ENCODE results near the gene UBE3B. TPM values are rescaled to one million over a fixed set of nuclear protein-coding genes. Genes with fewer than 3 reads are reported as not detected.

The UBE3B gene
- total RNA-seq, 2 donors from 2014 or later: 32.0 to 39.8 TPM

DNA sequence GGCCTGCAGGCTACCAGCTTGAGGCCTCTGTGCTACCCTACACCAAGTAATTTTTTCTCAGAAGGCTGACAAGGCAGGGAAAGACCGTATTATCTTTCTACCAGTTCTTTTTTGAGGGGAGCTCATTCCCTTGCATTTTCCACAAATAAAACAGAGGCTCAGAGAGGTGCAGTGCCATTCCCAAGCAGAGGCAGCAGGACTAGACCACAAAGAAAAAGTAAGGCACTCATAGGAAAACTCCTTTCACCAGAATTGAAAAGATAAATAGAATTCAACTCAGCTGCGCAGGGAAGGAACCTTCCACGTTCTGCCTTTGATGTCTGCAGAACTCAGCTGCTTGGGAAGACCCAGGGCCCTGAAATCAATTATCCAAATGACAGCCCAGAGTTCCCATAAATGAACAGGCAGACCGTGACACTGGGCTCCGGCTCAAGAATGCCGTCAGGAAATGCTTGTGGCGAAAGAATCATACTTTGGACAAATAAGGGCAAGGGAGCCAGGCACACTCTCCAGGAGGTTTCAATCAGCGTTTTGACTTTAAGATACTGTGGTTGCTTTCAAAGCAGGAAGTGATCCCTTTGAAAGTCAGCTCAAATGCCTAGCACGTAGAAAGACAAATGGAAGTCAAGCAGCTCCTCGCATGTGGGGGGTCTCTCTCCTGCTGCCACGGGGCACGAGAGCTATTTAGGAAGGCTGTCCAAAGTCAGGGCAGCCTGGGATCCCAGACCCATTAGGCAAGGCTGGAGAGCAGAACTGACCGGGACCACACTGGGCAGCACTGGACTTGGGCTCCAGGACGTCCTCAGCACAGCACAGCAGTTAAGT, 14.4 kb upstream of the UBE3B start:
- TF ChIP-seq, protein P1, sequence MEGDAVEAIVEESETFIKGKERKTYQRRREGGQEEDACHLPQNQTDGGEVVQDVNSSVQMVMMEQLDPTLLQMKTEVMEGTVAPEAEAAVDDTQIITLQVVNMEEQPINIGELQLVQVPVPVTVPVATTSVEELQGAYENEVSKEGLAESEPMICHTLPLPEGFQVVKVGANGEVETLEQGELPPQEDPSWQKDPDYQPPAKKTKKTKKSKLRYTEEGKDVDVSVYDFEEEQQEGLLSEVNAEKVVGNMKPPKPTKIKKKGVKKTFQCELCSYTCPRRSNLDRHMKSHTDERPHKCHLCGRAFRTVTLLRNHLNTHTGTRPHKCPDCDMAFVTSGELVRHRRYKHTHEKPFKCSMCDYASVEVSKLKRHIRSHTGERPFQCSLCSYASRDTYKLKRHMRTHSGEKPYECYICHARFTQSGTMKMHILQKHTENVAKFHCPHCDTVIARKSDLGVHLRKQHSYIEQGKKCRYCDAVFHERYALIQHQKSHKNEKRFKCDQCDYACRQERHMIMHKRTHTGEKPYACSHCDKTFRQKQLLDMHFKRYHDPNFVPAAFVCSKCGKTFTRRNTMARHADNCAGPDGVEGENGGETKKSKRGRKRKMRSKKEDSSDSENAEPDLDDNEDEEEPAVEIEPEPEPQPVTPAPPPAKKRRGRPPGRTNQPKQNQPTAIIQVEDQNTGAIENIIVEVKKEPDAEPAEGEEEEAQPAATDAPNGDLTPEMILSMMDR (conservative IDR thresholded peaks at IDR 0.05): no peak
- Mint-ChIP-seq H3K27ac (peak overlapping the region; percentile 67), H3K36me3 (ENCODE audit: low read depth) (peaks cover 35% of the 10 kb centered on the region), H3K4me1 (peaks cover 66% of the 10 kb centered on the region), H3K27me3 (ENCODE audit: insufficient read depth) (no peaks in the 10 kb centered on the region), H3K4me3 (no peak overlapping the region), H3K9me3 (no peaks in the 10 kb centered on the region)
- Histone ChIP-seq H3K4me1 (ENCODE audit: control insufficient read depth, insufficient read depth, low read length) (peaks cover 30% of the 10 kb centered on the region), H3K27me3 (ENCODE audit: control insufficient read depth, insufficient read depth, low read length, poor library complexity, severe bottlenecking) (no peaks in the 10 kb centered on the region), H3K9ac (ENCODE audit: extremely low read depth, low read length, poor library complexity, severe bottlenecking) (no peak overlapping the region), H3K27ac (ENCODE audit: low read depth, low read length) (peak overlapping the region; percentile 97), H3K9me3 (ENCODE audit: control insufficient read depth, low read length) (no peaks in the 10 kb centered on the region), H3K4me3 (ENCODE audit: low read length) (no peak overlapping the region), H3K36me3 (ENCODE audit: control insufficient read depth, insufficient read depth, low read length) (peaks cover 55% of the 10 kb centered on the region)
- peak; percentile 81 for DNase-seq
- WGBS, 2 experiments (ENCODE audit: insufficient coverage in 1 of 2, insufficient read length in 1 of 2): 32 to 46% methylated on average over 10 to 14 of the region's 14 CpGs

DNA sequence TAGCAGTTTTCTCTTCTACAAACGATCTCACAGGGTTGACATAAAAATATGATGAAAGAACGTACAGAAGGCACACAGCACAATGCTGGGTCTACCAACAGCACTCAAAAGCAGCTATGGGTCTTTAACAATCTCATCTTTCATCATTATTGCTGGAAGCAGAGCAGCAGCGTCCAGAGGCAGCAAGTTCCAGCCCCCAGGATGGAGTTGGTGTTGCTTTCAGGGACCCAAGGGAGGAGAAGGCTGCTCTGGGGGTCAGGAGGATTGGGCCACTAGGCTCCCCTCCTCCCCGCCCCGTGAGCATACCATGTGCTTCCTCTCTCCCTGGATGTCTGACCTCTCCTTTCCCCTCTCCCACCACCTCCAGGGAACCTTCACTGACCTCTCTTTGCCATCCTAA, 13.7 kb upstream of the UBE3B start:
- Histone ChIP-seq H3K4me1 (ENCODE audit: control insufficient read depth, insufficient read depth, low read length) (peaks cover 28% of the 10 kb centered on the region), H3K27me3 (ENCODE audit: control insufficient read depth, insufficient read depth, low read length, poor library complexity, severe bottlenecking) (no peaks in the 10 kb centered on the region), H3K9me3 (ENCODE audit: control insufficient read depth, low read length) (no peaks in the 10 kb centered on the region), H3K27ac (ENCODE audit: low read depth, low read length) (peak overlapping the region; percentile 97), H3K9ac (ENCODE audit: extremely low read depth, low read length, poor library complexity, severe bottlenecking) (no peak overlapping the region), H3K36me3 (ENCODE audit: control insufficient read depth, insufficient read depth, low read length) (peaks cover 54% of the 10 kb centered on the region), H3K4me3 (ENCODE audit: low read length) (no peak overlapping the region)
- 75 to 87% methylated on average over 2 to 5 of the region's 5 CpGs for WGBS, 2 experiments (ENCODE audit: insufficient coverage in 1 of 2, insufficient read length in 1 of 2)
- no peaks in the 10 kb centered on the region for H3K9me3 Mint-ChIP-seq
- TF ChIP-seq, protein P1 (conservative IDR thresholded peaks at IDR 0.05): no peak
- no peaks in the 10 kb centered on the region for H3K27me3 Mint-ChIP-seq (ENCODE audit: insufficient read depth)
- no peak overlapping the region for H3K27ac Mint-ChIP-seq
- peaks cover 42% of the 10 kb centered on the region for H3K36me3 Mint-ChIP-seq (ENCODE audit: low read depth)
- peaks cover 62% of the 10 kb centered on the region for H3K4me1 Mint-ChIP-seq
- H3K4me3 Mint-ChIP-seq: no peak overlapping the region
- DNase-seq: no peak

DNA sequence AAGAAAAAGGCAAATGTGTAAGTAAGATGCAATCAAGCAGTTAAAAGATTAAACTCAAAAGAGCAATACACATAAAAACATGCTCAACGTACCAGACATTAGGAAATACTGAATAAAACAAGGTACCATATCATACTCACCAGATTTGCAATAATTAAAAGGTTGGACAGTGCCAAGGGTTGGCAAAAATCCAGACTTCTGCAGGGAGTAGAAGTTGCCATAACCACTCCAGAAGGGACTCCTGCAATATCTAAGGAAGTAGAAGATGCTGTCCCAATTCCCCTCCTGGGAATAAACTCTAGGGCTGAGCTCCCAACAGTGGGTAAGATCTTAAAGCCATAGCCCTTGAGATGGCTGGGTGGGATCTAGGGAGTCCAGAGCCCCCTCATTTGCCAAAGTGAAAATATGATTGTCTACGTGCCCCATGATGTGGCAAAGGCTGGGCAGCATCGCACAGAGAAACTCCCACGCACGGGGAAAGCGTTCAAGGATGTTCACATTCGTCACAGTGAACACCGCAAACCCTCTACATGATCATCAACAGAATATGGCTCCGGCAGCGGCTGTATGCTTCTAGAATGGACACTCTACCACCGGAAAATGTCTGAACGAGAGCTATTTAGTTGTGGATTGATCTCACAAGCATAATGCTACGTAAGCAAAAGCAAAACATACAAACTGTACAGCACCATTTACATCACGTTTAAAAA, 12.6 kb upstream of the UBE3B start:
- Mint-ChIP-seq H3K27me3 (ENCODE audit: insufficient read depth) (no peaks in the 10 kb centered on the region), H3K36me3 (ENCODE audit: low read depth) (peaks cover 47% of the 10 kb centered on the region), H3K4me1 (peaks cover 54% of the 10 kb centered on the region), H3K27ac (peak overlapping the region; percentile 45), H3K9me3 (no peaks in the 10 kb centered on the region), H3K4me3 (no peak overlapping the region)
- Histone ChIP-seq H3K4me1 (ENCODE audit: control insufficient read depth, insufficient read depth, low read length) (peaks cover 27% of the 10 kb centered on the region), H3K4me3 (ENCODE audit: low read length) (no peak overlapping the region), H3K27me3 (ENCODE audit: control insufficient read depth, insufficient read depth, low read length, poor library complexity, severe bottlenecking) (no peaks in the 10 kb centered on the region), H3K9me3 (ENCODE audit: control insufficient read depth, low read length) (no peaks in the 10 kb centered on the region), H3K9ac (ENCODE audit: extremely low read depth, low read length, poor library complexity, severe bottlenecking) (no peak overlapping the region), H3K27ac (ENCODE audit: low read depth, low read length) (no peak overlapping the region), H3K36me3 (ENCODE audit: control insufficient read depth, insufficient read depth, low read length) (peaks cover 60% of the 10 kb centered on the region)
- 96% methylated on average over 11 to 14 of the region's 14 CpGs for WGBS, 2 experiments (ENCODE audit: insufficient coverage in 1 of 2, insufficient read length in 1 of 2)
- DNase-seq: no peak
- TF ChIP-seq, protein P1 (conservative IDR thresholded peaks at IDR 0.05): no peak
